HG03354 (cell line): Measurements from ENCODE around the gene NCAPD2.
"Not testable (repeated sequence)": the region's sequence is repeated elsewhere in the genome, so short reads cannot be mapped to it uniquely, and the experiment has no call there.

Source experiments
- ATAC-seq: cut with Tn5 transposase; IDR thresholded peaks from one replicate; pipeline ENCODE4 v1.9.1; 2021; ENCODE audit warnings: mild to moderate bottlenecking; ENCODE audit not compliant: unreplicated experiment, poor library complexity, severe bottlenecking

NCAPD2 gene

DNA sequence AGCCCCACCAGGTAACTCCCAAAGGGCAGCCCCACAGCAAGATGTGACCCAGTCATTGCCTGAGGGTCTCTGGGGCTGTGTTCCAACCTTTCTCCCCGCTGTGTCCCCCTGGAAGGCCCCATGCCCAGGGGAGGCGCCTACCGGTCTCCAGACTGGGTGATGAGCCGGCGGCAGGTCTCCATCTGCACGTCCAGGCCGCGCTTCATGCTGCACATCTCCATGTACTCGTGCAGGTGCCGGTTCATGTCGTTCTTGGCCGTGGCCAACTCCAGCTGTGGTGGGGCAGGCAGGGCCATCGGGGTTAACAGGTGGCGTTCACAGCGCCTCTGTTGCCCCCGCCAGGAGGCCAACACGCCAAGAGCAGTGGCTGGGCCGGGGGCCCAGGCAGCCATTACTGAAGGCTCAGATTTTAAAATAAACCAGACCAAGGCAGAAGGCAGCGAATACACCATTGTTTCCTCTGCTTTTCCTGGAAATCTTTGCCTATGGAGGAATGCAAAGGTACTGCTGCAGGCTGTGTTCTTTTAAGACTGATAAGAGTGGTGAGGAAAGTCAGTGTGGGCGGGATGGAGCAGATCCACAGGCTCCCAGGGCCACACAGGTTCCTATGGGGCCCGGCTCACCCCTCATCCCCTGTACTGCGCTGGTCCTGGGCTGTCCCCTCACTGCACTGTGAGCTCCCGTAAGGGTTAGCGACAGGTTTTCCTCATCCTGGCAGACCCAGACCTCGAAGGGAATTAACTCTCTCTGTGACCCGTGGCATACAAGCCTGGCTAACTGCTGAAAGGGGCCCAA, 47.7 kb downstream of the NCAPD2 start:
- no peak for ATAC-seq

DNA sequence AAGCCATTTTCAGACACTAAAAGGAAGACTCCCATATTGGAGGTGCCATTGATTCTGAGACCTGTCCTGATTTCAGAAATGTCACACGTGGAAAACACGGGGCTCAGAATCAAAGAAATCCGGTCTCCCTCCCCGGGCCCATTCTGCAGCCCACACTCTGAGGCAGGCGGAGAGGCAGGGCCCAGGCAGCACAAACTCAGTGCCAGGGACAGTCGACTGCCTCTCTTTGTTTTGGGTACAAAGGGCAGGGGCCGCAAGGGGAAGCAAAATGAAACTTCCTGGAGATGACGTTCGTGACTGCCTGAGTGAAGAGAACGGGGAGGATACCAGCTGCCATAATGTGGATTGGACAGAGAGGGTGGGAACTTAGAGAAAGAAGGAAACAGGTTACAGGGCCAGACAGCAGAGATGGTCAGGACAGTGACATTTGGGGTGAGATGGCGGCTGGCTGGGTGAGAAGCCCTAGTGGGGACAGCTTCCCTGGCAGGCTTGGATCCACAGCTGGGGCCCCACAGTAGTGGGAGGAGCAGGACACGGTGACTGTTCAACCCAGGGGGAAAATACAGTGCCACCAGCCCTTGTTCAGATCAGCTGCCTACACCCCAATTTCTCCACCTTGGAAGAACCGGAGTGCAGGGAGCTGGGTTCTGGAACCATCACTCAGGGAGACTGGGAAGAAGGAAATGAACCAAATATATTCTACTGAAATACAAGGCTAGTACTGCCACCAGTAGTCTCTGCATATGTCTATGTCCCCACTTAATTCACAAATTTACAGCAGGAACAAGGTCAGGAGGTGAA, 48.5 kb downstream of the NCAPD2 start:
- ATAC-seq = no peak

DNA sequence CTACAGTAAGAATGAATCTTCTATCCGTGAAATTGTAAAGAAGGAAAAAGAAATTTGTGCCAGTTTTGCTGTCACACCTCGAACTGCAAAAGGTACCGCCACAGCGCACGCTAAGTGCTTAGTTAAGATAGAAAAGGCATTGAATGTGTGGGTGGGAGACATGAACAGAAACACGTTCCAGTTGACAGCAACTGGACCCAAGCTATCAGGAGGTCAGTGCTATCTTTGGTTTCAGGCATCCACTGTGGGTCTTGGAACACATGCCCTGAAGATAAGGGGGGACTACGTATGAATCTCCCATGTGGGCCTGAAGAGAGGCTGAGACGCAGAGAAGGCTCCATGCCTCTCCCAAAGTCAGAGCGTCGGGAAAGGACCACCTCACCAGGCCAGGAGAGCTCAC, 52.1 kb downstream of the NCAPD2 start:
- no peak for ATAC-seq

DNA sequence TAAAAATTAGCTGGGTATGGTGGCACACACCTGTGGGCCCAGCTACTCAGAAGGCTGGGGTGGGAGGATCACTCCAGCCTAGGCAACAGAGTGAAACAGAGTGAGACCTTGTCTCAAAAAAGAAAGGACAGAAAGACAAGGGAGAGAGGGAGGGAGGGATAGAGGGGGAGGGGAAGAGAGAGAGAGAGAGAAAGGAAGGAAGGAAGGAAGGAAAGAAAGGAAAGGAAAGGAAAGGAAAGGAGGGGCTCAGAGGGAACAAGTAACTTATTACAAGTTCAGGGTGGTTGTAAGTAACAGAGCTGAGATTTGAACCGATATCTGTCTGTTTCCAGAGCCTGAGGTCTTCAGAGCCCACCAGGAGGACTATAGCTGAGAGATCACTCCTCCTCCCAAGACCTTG, 53.7 kb downstream of the NCAPD2 start:
- ATAC-seq = no peak

DNA sequence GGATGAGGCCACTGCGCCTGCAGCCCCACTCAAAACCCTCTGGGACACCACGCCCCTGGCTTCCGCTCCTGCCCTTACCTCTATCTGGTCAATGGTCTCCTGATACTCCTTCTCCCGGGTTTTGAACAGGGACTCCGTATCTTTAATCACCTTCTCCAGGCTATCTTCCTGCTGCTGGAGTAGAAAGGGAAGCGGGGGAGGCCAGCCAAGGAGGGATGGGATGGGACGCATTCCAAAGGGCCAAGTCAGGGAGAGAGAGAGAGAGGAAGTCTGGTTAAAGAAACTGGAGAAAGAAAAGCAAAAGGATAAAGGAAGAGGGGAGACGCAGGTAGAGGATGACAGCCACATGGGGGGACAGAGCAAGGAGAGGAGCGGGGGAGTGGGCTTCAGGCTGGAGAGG, 54.1 kb downstream of the NCAPD2 start:
- no peak for ATAC-seq

DNA sequence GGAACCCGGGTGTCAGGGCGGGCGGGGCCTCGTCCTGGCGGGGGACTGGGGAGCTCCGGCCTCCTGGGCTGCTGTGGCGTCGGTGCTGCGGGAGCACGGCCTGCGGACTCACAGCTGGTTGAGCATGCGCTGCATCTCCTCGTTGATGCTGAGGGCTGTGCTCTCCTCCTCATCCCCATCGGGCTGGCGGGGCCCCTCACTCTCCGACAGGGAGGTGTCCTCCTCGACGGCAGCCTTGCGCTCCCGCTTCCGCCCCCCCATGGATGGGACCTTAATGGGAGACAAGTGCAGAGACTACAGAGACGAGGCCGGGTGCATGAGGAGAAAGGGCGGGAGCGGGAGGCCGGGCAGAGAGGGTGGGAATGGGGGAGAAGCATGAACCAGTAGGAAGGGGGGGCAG, 54.7 kb downstream of the NCAPD2 start:
- no peak for ATAC-seq

- no peak for ATAC-seq
Observed at GRCh38 chr12:6548966-6549683, 55.2 kb downstream of the NCAPD2 start.

DNA sequence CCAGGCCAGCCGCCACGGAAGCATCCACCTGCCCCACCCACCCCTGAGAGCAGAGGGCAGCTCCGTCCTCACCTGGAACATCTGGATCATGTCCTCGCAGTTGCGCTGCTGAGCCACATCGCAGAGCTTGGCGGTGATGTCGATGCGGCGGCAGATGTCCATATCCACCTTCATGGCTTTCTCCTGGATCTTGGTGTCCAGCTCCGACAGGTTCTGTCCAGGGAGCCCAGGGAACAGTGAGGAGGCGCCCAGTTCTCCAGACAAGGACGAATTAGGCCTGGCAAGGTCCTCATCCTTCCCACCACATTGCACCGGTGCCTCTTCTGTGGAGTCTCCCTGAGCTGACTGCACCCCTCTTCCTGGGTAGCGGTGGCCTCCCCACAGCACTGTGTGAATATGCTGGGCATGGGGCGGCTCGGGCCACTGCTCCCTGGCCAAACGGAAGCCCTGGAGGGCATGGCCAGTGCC, 55.8 kb downstream of the NCAPD2 start:
- ATAC-seq = no peak

DNA sequence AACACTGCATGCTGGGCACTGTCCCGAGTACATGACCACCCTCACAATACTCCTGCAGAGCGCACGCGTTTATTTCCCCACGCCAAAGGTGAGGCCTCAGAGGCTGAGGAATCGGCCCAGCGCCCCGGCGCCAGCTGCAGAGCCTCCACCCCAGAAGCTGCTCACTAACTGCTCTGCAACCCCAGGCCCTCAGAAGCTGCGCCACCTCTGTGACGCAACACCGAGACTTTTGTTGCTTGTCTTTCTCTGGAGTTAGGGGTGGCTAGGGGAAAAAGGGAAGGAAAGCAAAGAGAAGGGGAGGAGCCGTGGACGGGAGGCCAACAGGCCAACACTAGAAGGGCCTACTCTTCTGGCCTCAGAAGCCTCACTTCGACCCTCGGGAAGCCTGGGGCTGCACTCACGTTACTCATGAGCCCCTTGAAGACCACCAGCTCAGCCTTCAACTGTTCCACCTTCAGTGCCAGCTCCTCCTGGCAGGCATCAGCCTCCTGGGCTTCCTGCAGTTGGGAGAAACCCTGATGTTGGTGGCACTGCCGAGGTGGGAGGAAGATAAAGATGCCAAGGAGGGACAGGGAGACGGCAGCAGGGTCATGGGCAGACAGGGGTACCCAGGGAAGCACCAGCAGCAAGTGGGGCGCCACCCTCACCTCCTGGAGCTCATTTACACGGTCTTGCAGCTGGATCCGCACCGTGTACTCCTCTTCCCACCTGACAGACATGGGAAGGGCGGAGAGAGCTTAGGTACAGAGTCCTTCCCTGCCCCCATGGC, 56.6 kb downstream of the NCAPD2 start:
- no peak for ATAC-seq

GRCh38 chr12:6551063-6551461, 57.2 kb downstream of the NCAPD2 start:
- ATAC-seq = no peak

DNA sequence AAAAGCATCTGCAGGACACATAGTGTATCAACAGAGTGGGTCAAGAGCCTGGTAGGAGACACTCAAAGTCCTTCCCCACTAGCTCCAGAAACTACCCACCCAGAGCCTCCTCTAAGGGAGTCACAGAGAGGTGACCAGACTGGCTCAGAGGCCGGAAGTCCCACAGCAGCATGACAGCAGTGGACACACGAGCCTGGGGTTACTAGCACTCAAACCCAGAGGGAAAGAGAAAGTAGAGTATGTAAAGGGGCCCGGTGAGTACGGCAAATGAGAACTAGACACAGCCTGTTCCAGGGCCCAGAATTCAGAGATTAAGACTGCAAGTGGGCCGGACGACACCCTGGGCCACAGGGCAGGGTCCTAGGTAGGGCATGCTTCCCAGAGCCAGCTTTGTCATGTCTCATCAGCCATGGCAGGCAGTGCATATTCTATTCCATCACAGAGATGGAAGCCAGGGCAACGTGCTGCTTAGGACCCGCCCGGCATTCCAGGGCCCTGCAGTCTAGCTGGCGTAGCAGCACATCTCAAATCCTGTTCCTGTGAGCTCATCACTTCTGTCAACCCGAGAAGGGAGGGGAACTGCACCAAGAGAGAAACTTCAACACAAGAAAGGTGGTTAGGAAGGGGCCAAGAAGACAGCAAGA, 57.7 kb downstream of the NCAPD2 start:
- no peak for ATAC-seq

DNA sequence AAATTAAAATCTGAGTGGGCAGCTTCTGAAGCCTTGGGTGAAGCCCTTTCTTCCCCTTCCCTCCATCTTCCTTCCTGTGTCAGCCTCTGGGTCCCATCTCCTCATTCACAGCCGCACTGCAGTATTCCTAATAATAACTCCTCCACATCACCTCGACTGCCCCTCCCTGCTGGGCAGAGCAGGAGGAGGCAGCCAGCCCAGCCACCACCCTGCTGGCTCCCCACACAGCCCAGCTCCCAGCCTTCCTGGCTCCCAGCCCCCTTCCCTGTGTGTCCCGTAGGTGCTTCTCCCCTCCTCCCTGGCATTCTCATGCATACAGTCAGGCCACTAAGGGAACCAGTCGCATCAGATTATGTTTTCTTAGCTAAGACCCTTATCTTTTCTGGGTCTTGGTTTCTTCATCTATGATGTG, 58.2 kb downstream of the NCAPD2 start:
- no peak for ATAC-seq

DNA sequence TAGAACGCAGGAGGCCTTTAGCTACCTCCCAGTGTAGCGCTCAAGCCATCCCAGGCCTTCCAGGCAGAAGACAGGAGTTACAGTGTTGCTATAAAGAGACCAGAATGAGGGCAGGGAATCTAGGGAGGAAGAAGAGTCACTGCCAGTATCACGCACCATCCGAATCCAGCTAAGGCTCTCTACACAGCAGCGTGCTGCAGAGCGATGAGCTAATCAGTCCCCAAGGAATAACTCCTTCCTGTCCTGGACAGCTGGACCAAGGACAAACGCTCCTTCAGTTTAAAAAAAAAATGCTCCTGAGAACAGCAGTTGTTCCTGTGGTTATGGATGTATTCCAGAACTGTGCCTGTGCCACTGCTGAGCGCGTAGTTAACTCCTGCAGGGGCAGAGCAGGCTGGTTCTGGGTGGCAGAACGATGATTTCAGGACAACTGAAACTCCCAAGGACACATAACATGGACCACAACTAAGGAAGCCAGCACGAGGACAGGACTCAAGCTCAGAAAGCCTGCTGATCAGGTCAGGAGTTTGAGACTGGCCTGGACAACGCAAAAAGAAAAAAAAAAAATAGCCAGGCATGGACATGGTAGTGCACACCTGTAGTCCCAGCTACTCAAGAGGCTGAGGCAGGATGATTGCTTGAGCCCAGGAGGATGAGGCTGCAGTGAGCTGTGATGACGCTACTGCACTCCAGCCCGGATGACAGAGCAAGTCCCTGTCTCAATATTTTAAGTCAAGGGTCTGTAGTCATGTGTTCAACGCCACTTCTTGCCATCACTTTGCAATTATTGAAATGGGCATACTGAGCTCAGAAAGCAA, 59.4 kb downstream of the NCAPD2 start:
- no peak for ATAC-seq

DNA sequence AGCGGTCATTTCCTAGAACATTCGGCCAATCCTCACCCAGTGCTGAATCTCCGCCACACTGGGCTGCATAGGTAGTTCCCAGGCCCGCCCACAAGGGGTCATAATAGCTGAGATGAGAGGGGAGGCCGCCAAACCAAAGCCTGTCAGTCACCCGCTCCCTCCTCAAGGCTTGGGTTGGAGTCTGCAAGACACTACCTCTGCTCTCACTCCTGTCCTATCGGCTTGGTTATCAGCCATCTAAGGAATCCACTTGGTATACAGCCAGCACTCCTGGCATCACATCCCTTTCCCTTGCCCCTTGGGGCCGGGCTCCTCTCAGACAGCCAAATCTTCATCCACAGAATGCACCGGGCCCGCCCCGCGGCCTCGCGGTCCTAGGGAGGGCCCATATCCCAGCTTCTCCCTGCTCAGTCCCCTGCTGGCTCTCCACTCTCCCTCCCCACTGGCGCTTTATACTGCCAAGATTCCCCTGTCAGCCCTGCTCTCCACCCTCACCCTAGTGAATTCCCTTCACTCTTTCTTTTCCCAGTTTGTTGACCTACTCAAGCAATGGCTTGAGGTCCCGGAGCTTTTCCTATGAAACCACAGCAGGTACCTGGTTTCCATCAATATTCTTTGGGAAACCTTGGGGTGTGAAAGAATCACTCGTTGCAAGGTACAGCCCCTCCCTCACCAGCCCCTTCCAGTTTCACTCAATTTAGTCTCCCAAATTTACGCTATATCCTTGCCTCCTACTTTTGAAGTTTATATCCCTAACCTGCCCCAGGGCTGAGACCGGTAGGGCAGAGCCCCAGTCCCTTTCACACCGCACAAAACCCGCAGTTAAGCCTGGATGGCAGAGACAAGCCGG, 60.5 kb downstream of the NCAPD2 start:
- peak; percentile 68 for ATAC-seq

GRCh38 chr12:6555018-6555691, 61.3 kb downstream of the NCAPD2 start:
- ATAC-seq = peak; percentile 26

DNA sequence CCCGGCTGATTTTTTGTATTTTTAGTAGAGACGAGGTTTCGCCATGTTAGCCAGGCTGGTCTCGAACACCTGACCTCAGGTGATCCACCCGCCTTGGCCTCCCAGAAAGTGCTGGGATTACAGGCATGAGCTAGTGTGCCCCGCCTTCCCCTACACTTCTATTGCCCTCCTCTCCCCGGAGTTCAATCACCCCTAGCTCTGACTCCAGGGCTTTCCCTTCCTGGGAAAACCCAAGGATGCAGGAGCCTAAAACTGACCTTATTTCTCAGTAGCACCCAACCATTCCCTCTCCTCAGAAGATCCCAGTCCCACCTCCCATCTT, 62.6 kb downstream of the NCAPD2 start:
- not testable (repeated sequence) for ATAC-seq

- no peak for ATAC-seq
Observed at GRCh38 chr12:6556857-6557256, 63.0 kb downstream of the NCAPD2 start.
